ENCODE measurements around the gene CTDSP1.

GRCh38 chr2:218447072-218447471 lies 47.4 kb downstream of the CTDSP1 start:
- no peak for TF ChIP-seq POLR2A (IDR thresholded peaks at IDR 0.05; ENCODE audit: low read depth, low read length)
- TF ChIP-seq POLR2AphosphoS5 (IDR thresholded peaks at IDR 0.05; ENCODE audit: low read depth, low read length) = no peak
- no peak for TF ChIP-seq TAF1 (IDR thresholded peaks at IDR 0.05; ENCODE audit: low read depth, low read length)
- no peak for TF ChIP-seq PAX5 (IDR thresholded peaks at IDR 0.05; ENCODE audit: insufficient read depth, low read length, severe bottlenecking)
- TF ChIP-seq SPI1 (IDR thresholded peaks at IDR 0.05; ENCODE audit: low read depth, low read length) = no peak
- TF ChIP-seq POU2F2 (IDR thresholded peaks at IDR 0.05; ENCODE audit: low read depth, low read length) = no peak
